ENCODE results near the gene TNFRSF8. TPM values are rescaled to one million over a fixed set of nuclear protein-coding genes. Genes with fewer than 3 reads are reported as not detected.
A peak's percentile ranks its signal among the peaks of the same experiment; 100 is the strongest.

The TNFRSF8 gene
- total and polyA plus RNA-seq, 10 donors, result 1.3 to 7.6 (median 2.0) TPM

- Histone ChIP-seq H3K9me3 (no peaks in the 10 kb centered on the region), H3K36me3 (no peaks in the 10 kb centered on the region), H3K4me3 (no peak overlapping the region), H3K27ac (no peak overlapping the region), H3K27me3 (replicated peaks in 1 of 7) (no peaks in the 10 kb centered on the region), H3K4me1 (peaks cover 15 to 45% (median 26%) of the 10 kb centered on the region in 6 donors)
- TF ChIP-seq, protein P1, sequence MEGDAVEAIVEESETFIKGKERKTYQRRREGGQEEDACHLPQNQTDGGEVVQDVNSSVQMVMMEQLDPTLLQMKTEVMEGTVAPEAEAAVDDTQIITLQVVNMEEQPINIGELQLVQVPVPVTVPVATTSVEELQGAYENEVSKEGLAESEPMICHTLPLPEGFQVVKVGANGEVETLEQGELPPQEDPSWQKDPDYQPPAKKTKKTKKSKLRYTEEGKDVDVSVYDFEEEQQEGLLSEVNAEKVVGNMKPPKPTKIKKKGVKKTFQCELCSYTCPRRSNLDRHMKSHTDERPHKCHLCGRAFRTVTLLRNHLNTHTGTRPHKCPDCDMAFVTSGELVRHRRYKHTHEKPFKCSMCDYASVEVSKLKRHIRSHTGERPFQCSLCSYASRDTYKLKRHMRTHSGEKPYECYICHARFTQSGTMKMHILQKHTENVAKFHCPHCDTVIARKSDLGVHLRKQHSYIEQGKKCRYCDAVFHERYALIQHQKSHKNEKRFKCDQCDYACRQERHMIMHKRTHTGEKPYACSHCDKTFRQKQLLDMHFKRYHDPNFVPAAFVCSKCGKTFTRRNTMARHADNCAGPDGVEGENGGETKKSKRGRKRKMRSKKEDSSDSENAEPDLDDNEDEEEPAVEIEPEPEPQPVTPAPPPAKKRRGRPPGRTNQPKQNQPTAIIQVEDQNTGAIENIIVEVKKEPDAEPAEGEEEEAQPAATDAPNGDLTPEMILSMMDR (IDR thresholded peaks at IDR 0.05 in 8 of 11, conservative IDR thresholded peaks at IDR 0.05 in 3 of 11), result no peak
- TF ChIP-seq POLR2A (IDR thresholded peaks at IDR 0.05), result no peak
- TF ChIP-seq POLR2AphosphoS5 (IDR thresholded peaks at IDR 0.05), result no peak
- intact Hi-C loops (cut with DNase I; ENCODE audit: low total_unique reads), result no loop called here
- no peak for DNase-seq
- WGBS, 5 donors, result 59 to 91% (median 85%) methylated on average over 3 to 8 of the region's 8 CpGs
Observed at GRCh38 chr1:12123172-12123571, 60.1 kb downstream of the TNFRSF8 start.

DNA sequence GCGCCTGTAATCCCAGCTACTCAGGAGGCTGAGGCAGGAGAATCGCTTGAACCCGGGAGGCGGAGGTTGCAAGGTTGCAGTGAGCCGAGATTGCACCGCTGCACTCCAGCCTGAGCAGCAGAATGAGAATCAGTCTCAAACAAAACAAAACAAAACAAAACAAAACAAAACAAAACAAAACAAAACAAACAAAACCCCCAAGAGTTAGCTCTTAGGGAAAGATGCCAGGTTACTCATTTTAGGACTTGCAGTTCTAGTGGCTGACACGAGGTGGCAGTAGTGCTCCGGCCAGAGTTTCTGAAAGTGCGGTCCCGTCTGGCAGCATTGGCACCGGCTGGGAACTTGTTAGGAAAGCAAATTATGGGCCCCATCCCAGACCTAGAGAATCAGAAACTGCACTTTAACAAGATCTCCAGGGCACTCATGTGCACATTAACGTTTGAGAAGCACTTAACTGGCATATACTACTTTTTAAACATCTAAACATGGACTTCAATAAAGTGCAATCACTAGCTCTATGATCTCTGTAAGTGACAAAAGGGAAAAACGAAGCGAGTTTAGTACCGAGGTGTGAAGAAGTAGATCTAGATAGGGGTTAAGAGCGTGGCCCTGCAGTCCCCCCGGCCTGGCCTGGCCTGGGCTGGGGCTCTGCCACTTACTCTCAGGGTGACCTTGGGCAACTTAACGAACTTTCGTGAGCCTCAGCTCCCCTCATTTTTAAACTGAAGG, 61.8 kb downstream of the TNFRSF8 start:
- H3K36me3 ChIP-seq, result no peaks in the 10 kb centered on the region
- 43 to 49% (median 45%) methylated on average over 18 to 19 of the region's 19 CpGs for WGBS, 5 donors
- no peaks in the 10 kb centered on the region for H3K27me3 ChIP-seq (replicated peaks in 1 of 7)
- peak overlapping the region in 7 of 8 donors; percentile 37 to 88 (median 50) for H3K27ac ChIP-seq
- TF ChIP-seq POLR2A (IDR thresholded peaks at IDR 0.05) (no peak), POLR2AphosphoS5 (IDR thresholded peaks at IDR 0.05) (peak in 2 of 3 donors; percentile 51 to 83)
- TF ChIP-seq, protein P1 (IDR thresholded peaks at IDR 0.05 in 8 of 11, conservative IDR thresholded peaks at IDR 0.05 in 3 of 11), result peak; percentile 88 to 99 (median 95)
- H3K4me3 ChIP-seq, result peak overlapping the region in 1 of 8 donors; percentile 21
- H3K4me1 ChIP-seq, result peaks cover 15 to 42% (median 24%) of the 10 kb centered on the region in 6 donors
- intact Hi-C loops (cut with DNase I; ENCODE audit: low total_unique reads), result loop anchor here (1.0 kb wide), 1 partner anchor 84 kb away; no protein-coding TSS in a partner anchor
- H3K9me3 ChIP-seq, result no peaks in the 10 kb centered on the region
- DNase-seq, result peak; percentile 92

- Histone ChIP-seq H3K4me3 (peak overlapping the region in 1 of 8 donors; percentile 21), H3K36me3 (no peaks in the 10 kb centered on the region), H3K27ac (peak overlapping the region in 7 of 8 donors; percentile 37 to 88 (median 50)), H3K9me3 (no peaks in the 10 kb centered on the region), H3K4me1 (peaks cover 15 to 49% (median 24%) of the 10 kb centered on the region in 6 donors), H3K27me3 (replicated peaks in 1 of 7) (no peaks in the 10 kb centered on the region)
- 55 to 68% (median 65%) methylated on average over 16 to 24 of the region's 24 CpGs for WGBS, 5 donors
- intact Hi-C loops (cut with DNase I; ENCODE audit: low total_unique reads), result loop anchor here (1.0 kb wide), 1 partner anchor 84 kb away; no protein-coding TSS in a partner anchor
- DNase-seq, result no peak
- TF ChIP-seq POLR2A (IDR thresholded peaks at IDR 0.05) (no peak), POLR2AphosphoS5 (IDR thresholded peaks at IDR 0.05) (peak in 1 of 3 donors; percentile 24)
- TF ChIP-seq, protein P1 (IDR thresholded peaks at IDR 0.05 in 8 of 11, conservative IDR thresholded peaks at IDR 0.05 in 3 of 11), result no peak
Observed at GRCh38 chr1:12125422-12126355, 62.6 kb downstream of the TNFRSF8 start.

Data from spleen (tissue), 11 donors.